Measurements from ENCODE around the gene NRG3. TPM values are rescaled to one million over a fixed set of nuclear protein-coding genes. Genes with fewer than 3 reads are reported as not detected.

The NRG3 gene
- total and polyA plus RNA-seq, 2 donors (not counting 1 experiment from before 2014, with no cell fraction given), result 0.06 TPM; not detected in 1

DNA sequence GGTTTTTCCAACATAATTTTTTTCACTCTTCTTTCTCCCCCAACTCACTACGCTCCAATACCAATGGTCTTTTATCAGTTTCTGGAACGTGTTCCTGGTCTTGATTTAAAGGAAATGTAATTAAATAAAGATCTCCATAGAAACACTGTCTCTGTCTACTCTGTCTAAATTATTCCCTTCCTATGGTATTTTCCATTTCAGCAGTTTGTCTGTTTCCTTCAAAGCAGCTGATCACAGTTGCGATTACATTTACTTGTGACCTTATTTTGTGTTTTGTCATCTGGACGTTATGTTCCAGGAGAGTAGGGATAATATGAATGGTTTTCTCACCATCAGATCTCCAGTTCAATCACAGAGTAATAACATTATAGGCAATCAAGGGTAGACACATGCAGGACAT lies 359.2 kb downstream of the NRG3 start:
- peaks cover 16% of the 10 kb centered on the region for H3K9me3 Mint-ChIP-seq (ENCODE audit: insufficient read depth)
- Histone ChIP-seq H3K9ac (ENCODE audit: low read length) (no peak overlapping the region), H3K4me3 (ENCODE audit: control extremely low read depth in 1 of 5, extremely low read depth in 1 of 5, insufficient read depth in 1 of 5, low read depth in 2 of 5, low read length in 4 of 5) (no peak overlapping the region), H3K79me2 (ENCODE audit: control insufficient read depth, insufficient read depth, low read length) (no peaks in the 10 kb centered on the region), H2AFZ (ENCODE audit: insufficient read depth, low read depth, low read length, poor library complexity, severe bottlenecking) (no peak overlapping the region), H3K9me3 (ENCODE audit: control extremely low read depth in 1 of 3, control insufficient read depth in 2 of 3, insufficient read depth in 1 of 3, low read length in 2 of 3) (no peaks in the 10 kb centered on the region), H3K4me1 (ENCODE audit: control insufficient read depth in 2 of 2, insufficient read depth in 2 of 2, low read length in 2 of 2) (no peaks in the 10 kb centered on the region), H3K27me3 (replicated peaks in 1 of 4; ENCODE audit: control extremely low read depth in 1 of 4, control insufficient read depth in 3 of 4, insufficient read depth in 4 of 4, low read length in 3 of 4) (no peaks in the 10 kb centered on the region), H3K4me2 (replicated peaks; ENCODE audit: low read depth, low read length, poor library complexity, severe bottlenecking) (no peak overlapping the region), H3K27ac (ENCODE audit: low read length in 2 of 2) (no peak overlapping the region), H4K20me1 (ENCODE audit: control insufficient read depth, insufficient read depth, low read length, poor library complexity, severe bottlenecking) (no peaks in the 10 kb centered on the region), H3K36me3 (replicated peaks in 1 of 2; ENCODE audit: control extremely low read depth in 1 of 2, control insufficient read depth in 1 of 2, extremely low read depth in 1 of 2, insufficient read depth in 2 of 2, low read length in 1 of 2) (no peaks in the 10 kb centered on the region)
- no CpG with 5 or more reads among the region's 4 CpGs for WGBS (ENCODE audit: insufficient coverage)
- intact Hi-C loops (cut with micrococcal nuclease), result no loop called here
- CTCF ChIA-PET, result no interaction called here
- TF ChIP-seq EZH2 (IDR thresholded peaks at IDR 0.05; ENCODE audit: borderline replicate concordance, insufficient read depth, low read depth, low read length, poor library complexity, severe bottlenecking) (no peak), CTCF (IDR thresholded peaks at IDR 0.05) (no peak)
- ATAC-seq (ENCODE audit: low read depth), result no peak
- no peaks in the 10 kb centered on the region for H3K27me3 Mint-ChIP-seq
- H3K4me1 Mint-ChIP-seq, result no peaks in the 10 kb centered on the region
- POLR2A ChIA-PET, result no interaction called here
- H3K4me3 Mint-ChIP-seq, result no peak overlapping the region
- DNase-seq, result no peak
- no peak overlapping the region for H3K27ac Mint-ChIP-seq

- no peaks in the 10 kb centered on the region for H3K4me1 ChIP-seq (ENCODE audit: control insufficient read depth in 2 of 2, insufficient read depth in 2 of 2, low read length in 2 of 2)
- CTCF ChIA-PET, result no interaction called here
- H3K4me3 Mint-ChIP-seq, result no peak overlapping the region
- POLR2A ChIA-PET, result no interaction called here
- H3K9me3 Mint-ChIP-seq (ENCODE audit: insufficient read depth), result peaks cover 16% of the 10 kb centered on the region
- no peak overlapping the region for H2AFZ ChIP-seq (ENCODE audit: insufficient read depth, low read depth, low read length, poor library complexity, severe bottlenecking)
- TF ChIP-seq EZH2 (IDR thresholded peaks at IDR 0.05; ENCODE audit: borderline replicate concordance, insufficient read depth, low read depth, low read length, poor library complexity, severe bottlenecking) (no peak), CTCF (IDR thresholded peaks at IDR 0.05) (no peak)
- no peak overlapping the region for H3K4me3 ChIP-seq (ENCODE audit: control extremely low read depth in 1 of 5, extremely low read depth in 1 of 5, insufficient read depth in 1 of 5, low read depth in 2 of 5, low read length in 4 of 5)
- no peaks in the 10 kb centered on the region for H3K79me2 ChIP-seq (ENCODE audit: control insufficient read depth, insufficient read depth, low read length)
- H3K27ac Mint-ChIP-seq, result no peak overlapping the region
- DNase-seq, result no peak
- no peak for ATAC-seq (ENCODE audit: low read depth)
- no peak overlapping the region for H3K4me2 ChIP-seq (replicated peaks; ENCODE audit: low read depth, low read length, poor library complexity, severe bottlenecking)
- no peaks in the 10 kb centered on the region for H3K9me3 ChIP-seq (ENCODE audit: control extremely low read depth in 1 of 3, control insufficient read depth in 2 of 3, insufficient read depth in 1 of 3, low read length in 2 of 3)
- no peak overlapping the region for H3K9ac ChIP-seq (ENCODE audit: low read length)
- H3K27me3 Mint-ChIP-seq, result no peaks in the 10 kb centered on the region
- H4K20me1 ChIP-seq (ENCODE audit: control insufficient read depth, insufficient read depth, low read length, poor library complexity, severe bottlenecking), result no peaks in the 10 kb centered on the region
- WGBS (ENCODE audit: insufficient coverage), result 88% methylated on average over 2 of the region's 4 CpGs
- H3K27me3 ChIP-seq (replicated peaks in 1 of 4; ENCODE audit: control extremely low read depth in 1 of 4, control insufficient read depth in 3 of 4, insufficient read depth in 4 of 4, low read length in 3 of 4), result no peaks in the 10 kb centered on the region
- no peaks in the 10 kb centered on the region for H3K36me3 ChIP-seq (replicated peaks in 1 of 2; ENCODE audit: control extremely low read depth in 1 of 2, control insufficient read depth in 1 of 2, extremely low read depth in 1 of 2, insufficient read depth in 2 of 2, low read length in 1 of 2)
- no peak overlapping the region for H3K27ac ChIP-seq (ENCODE audit: low read length in 2 of 2)
- intact Hi-C loops (cut with micrococcal nuclease), result no loop called here
- H3K4me1 Mint-ChIP-seq, result no peaks in the 10 kb centered on the region
These were observed 361.2 kb downstream of the NRG3 start for GRCh38 chr10:82236084-82236731.
